HEK293 (cell line): ENCODE data around the gene IL1RAPL1.

Source experiments
- CTCF ChIA-PET: fragments of 350-600 bp; formaldehyde crosslinking; extraction: SDS; loops from one replicate; lab custom pipeline; 2021; ENCODE audit warnings: antibody characterized with exemption; lab: Yijun Ruan, JAX
- POLR2A ChIA-PET: fragments of 300-600 bp; formaldehyde crosslinking; extraction: SDS; loops from one replicate; lab custom pipeline; 2020; ENCODE audit warnings: antibody characterized with exemption, inconsistent platforms; lab: Yijun Ruan, JAX
- H3K27ac ChIP-seq: fragments of 200-500 bp; sonication (Bioruptor generic); 2 replicates; pipeline ENCODE4 v1.5.1; 2014; ENCODE audit warnings: low read depth, low read length, control low read depth, inconsistent platforms; ENCODE audit errors: extremely low read depth
- H3K36me3 ChIP-seq, 2 experiments: fragments of 200-500 bp in 1 of 2; sonication (Bioruptor generic) in 1 of 2; 1 replicate in 1 of 2; 2 replicates in 1 of 2; pipeline ENCODE4 v1.5.1; 2014 to 2017; ENCODE audit warnings: inconsistent platforms in 2 of 2, low read length in 2 of 2; ENCODE audit not compliant: control insufficient read depth in 2 of 2, insufficient read depth in 1 of 2
- H3K4me1 ChIP-seq: fragments of 200-500 bp; sonication (Bioruptor generic); 2 replicates; pipeline ENCODE4 v1.5.1; 2014; ENCODE audit warnings: mild to moderate bottlenecking, low read length, inconsistent platforms; ENCODE audit not compliant: control insufficient read depth, insufficient read depth
- H3K4me3 ChIP-seq: 2 replicates; pipeline ENCODE4 v1.5.1; 2011; ENCODE audit warnings: low read depth, mild to moderate bottlenecking, control low read depth, low read length, moderate library complexity
- H3K9me3 ChIP-seq: fragments of 200-500 bp; sonication (Bioruptor generic); 2 replicates; pipeline ENCODE4 v1.5.1; 2014; ENCODE audit warnings: low read depth, low read length, inconsistent platforms; ENCODE audit not compliant: control insufficient read depth, insufficient read depth
- BCL11B ChIP-seq: fragments of 450-650 bp; formaldehyde crosslinking; IDR thresholded peaks from 2 replicates; pipeline ENCODE4 v1.5.1; 2016; ENCODE audit warnings: low read depth, missing biosample characterization, missing genetic modification characterization
- GLI4 ChIP-seq: fragments of 450-650 bp; formaldehyde crosslinking; IDR thresholded peaks from 2 replicates; pipeline ENCODE4 v1.5.1; 2016; ENCODE audit warnings: missing biosample characterization, missing genetic modification characterization
- KLF8 ChIP-seq: fragments of 450-650 bp; formaldehyde crosslinking; IDR thresholded peaks from 2 replicates; pipeline ENCODE4 v1.5.1; 2016; ENCODE audit warnings: missing biosample characterization, missing genetic modification characterization
- KLF9 ChIP-seq: fragments of 450-650 bp; formaldehyde crosslinking; IDR thresholded peaks from 2 replicates; pipeline ENCODE4 v1.5.1; 2016; ENCODE audit warnings: missing biosample characterization, missing genetic modification characterization, low read depth
- OSR2 ChIP-seq: fragments of 450-650 bp; formaldehyde crosslinking; IDR thresholded peaks from 2 replicates; pipeline ENCODE4 v1.5.1; 2016; ENCODE audit warnings: missing biosample characterization, missing genetic modification characterization
- REPIN1 ChIP-seq: fragments of 450-650 bp; formaldehyde crosslinking; IDR thresholded peaks from 2 replicates; pipeline ENCODE4 v1.5.1; 2017; ENCODE audit warnings: missing biosample characterization, missing genetic modification characterization, low read depth
- ZFHX2 ChIP-seq: fragments of 450-650 bp; formaldehyde crosslinking; conservative IDR thresholded peaks from 2 replicates; pipeline ENCODE4 v1.5.1; 2016; ENCODE audit warnings: missing biosample characterization, missing genetic modification characterization
- ZNF146 ChIP-seq: fragments of 450-650 bp; formaldehyde crosslinking; IDR thresholded peaks from 2 replicates; pipeline ENCODE4 v1.5.1; 2016; ENCODE audit warnings: missing biosample characterization, missing genetic modification characterization
- ZNF155 ChIP-seq: fragments of 450-650 bp; formaldehyde crosslinking; IDR thresholded peaks from 2 replicates; pipeline ENCODE4 v1.5.1; 2016; ENCODE audit warnings: missing biosample characterization, missing genetic modification characterization
- ZNF169 ChIP-seq: fragments of 450-650 bp; formaldehyde crosslinking; IDR thresholded peaks from 2 replicates; pipeline ENCODE4 v1.5.1; 2016; ENCODE audit warnings: missing biosample characterization, missing genetic modification characterization
- ZNF2 ChIP-seq: fragments of 450-650 bp; formaldehyde crosslinking; IDR thresholded peaks from 2 replicates; pipeline ENCODE4 v1.5.1; 2016; ENCODE audit warnings: missing biosample characterization, missing genetic modification characterization
- ZNF214 ChIP-seq: fragments of 450-650 bp; formaldehyde crosslinking; IDR thresholded peaks from 2 replicates; pipeline ENCODE4 v1.5.1; 2017; ENCODE audit warnings: missing biosample characterization, mild to moderate bottlenecking, missing genetic modification characterization, borderline replicate concordance
- ZNF433 ChIP-seq: fragments of 450-650 bp; formaldehyde crosslinking; IDR thresholded peaks from 2 replicates; pipeline ENCODE4 v1.5.1; 2016; ENCODE audit warnings: missing biosample characterization, missing genetic modification characterization, low read depth
- ZNF501 ChIP-seq: fragments of 450-650 bp; formaldehyde crosslinking; IDR thresholded peaks from 2 replicates; pipeline ENCODE4 v1.5.1; 2016; ENCODE audit warnings: missing biosample characterization, missing genetic modification characterization
- ZNF521 ChIP-seq: fragments of 450-650 bp; formaldehyde crosslinking; IDR thresholded peaks from 2 replicates; pipeline ENCODE4 v1.5.1; 2017; ENCODE audit warnings: missing biosample characterization, mild to moderate bottlenecking, missing genetic modification characterization
- ZNF561 ChIP-seq: fragments of 450-650 bp; IDR thresholded peaks from 2 replicates; pipeline ENCODE4 v1.5.1; 2018; ENCODE audit warnings: missing biosample characterization, missing genetic modification characterization, borderline replicate concordance
- ZNF585B ChIP-seq: fragments of 450-650 bp; formaldehyde crosslinking; IDR thresholded peaks from 2 replicates; pipeline ENCODE4 v1.5.1; 2016; ENCODE audit warnings: missing biosample characterization, missing genetic modification characterization
- ZNF623 ChIP-seq: fragments of 450-650 bp; formaldehyde crosslinking; IDR thresholded peaks from 2 replicates; pipeline ENCODE4 v1.5.1; 2016; ENCODE audit warnings: missing biosample characterization, missing genetic modification characterization
- ZNF660 ChIP-seq: fragments of 450-650 bp; IDR thresholded peaks from 2 replicates; pipeline ENCODE4 v1.5.1; 2018; ENCODE audit warnings: missing biosample characterization, mild to moderate bottlenecking, missing genetic modification characterization
- ZNF664 ChIP-seq: fragments of 450-650 bp; formaldehyde crosslinking; IDR thresholded peaks from 2 replicates; pipeline ENCODE4 v1.5.1; 2016; ENCODE audit warnings: missing biosample characterization, missing genetic modification characterization
- ZNF677 ChIP-seq: fragments of 450-650 bp; IDR thresholded peaks from 2 replicates; pipeline ENCODE4 v1.5.0; 2018; ENCODE audit warnings: missing biosample characterization, mild to moderate bottlenecking, missing genetic modification characterization, moderate library complexity
- ZNF707 ChIP-seq: fragments of 450-650 bp; formaldehyde crosslinking; IDR thresholded peaks from 2 replicates; pipeline ENCODE4 v1.5.1; 2016; ENCODE audit warnings: missing biosample characterization, missing genetic modification characterization
- ZNF777 ChIP-seq: fragments of 450-650 bp; formaldehyde crosslinking; IDR thresholded peaks from 2 replicates; pipeline ENCODE4 v1.5.1; 2017; ENCODE audit warnings: missing biosample characterization, missing genetic modification characterization, borderline replicate concordance
- ZNF785 ChIP-seq: fragments of 450-650 bp; formaldehyde crosslinking; IDR thresholded peaks from 2 replicates; pipeline ENCODE4 v1.5.1; 2016; ENCODE audit warnings: missing biosample characterization, missing genetic modification characterization
- ZNF843 ChIP-seq: fragments of 450-650 bp; formaldehyde crosslinking; IDR thresholded peaks from 2 replicates; pipeline ENCODE4 v1.5.1; 2016; ENCODE audit warnings: missing biosample characterization, missing genetic modification characterization
- TF ChIP-seq, protein P1 (sequence below): fragments of 450-650 bp; formaldehyde crosslinking; IDR thresholded peaks from 2 replicates; pipeline ENCODE4 v1.5.1; 2016; ENCODE audit warnings: missing biosample characterization, missing genetic modification characterization, borderline replicate concordance
- TF ChIP-seq, protein P2 (sequence below): fragments of 450-650 bp; formaldehyde crosslinking; IDR thresholded peaks from 2 replicates; pipeline ENCODE4 v1.5.1; 2016; ENCODE audit warnings: missing biosample characterization, missing genetic modification characterization

The IL1RAPL1 gene

DNA sequence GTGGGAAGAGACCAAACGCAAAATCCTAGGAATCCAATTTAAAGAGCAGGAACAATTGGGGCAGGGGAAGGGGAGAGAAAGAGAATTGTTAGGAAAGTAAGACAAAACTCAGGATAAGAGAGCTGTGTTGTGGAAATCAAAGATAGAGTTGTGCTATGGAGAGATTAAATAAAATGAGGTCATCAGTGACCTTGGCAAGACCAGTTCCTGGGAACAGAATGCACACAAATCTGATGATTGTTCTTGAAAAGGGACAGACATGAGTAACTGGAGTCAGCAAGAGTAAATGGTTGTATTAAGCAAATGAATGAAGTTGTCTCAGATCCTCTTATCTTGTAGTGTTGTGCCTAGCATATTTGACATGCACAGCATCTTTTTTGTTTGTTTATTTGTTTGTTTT lies 267.4 kb downstream of the IL1RAPL1 start (continued):
- TF ChIP-seq ZNF214 (tag by site-specific recombination) = no peak
- TF ChIP-seq, protein P1, sequence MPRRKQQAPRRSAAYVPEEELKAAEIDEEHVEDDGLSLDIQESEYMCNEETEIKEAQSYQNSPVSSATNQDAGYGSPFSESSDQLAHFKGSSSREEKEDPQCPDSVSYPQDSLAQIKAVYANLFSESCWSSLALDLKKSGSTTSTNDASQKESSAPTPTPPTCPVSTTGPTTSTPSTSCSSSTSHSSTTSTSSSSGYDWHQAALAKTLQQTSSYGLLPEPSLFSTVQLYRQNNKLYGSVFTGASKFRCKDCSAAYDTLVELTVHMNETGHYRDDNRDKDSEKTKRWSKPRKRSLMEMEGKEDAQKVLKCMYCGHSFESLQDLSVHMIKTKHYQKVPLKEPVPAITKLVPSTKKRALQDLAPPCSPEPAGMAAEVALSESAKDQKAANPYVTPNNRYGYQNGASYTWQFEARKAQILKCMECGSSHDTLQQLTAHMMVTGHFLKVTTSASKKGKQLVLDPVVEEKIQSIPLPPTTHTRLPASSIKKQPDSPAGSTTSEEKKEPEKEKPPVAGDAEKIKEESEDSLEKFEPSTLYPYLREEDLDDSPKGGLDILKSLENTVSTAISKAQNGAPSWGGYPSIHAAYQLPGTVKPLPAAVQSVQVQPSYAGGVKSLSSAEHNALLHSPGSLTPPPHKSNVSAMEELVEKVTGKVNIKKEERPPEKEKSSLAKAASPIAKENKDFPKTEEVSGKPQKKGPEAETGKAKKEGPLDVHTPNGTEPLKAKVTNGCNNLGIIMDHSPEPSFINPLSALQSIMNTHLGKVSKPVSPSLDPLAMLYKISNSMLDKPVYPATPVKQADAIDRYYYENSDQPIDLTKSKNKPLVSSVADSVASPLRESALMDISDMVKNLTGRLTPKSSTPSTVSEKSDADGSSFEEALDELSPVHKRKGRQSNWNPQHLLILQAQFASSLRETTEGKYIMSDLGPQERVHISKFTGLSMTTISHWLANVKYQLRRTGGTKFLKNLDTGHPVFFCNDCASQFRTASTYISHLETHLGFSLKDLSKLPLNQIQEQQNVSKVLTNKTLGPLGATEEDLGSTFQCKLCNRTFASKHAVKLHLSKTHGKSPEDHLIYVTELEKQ = no peak

DNA sequence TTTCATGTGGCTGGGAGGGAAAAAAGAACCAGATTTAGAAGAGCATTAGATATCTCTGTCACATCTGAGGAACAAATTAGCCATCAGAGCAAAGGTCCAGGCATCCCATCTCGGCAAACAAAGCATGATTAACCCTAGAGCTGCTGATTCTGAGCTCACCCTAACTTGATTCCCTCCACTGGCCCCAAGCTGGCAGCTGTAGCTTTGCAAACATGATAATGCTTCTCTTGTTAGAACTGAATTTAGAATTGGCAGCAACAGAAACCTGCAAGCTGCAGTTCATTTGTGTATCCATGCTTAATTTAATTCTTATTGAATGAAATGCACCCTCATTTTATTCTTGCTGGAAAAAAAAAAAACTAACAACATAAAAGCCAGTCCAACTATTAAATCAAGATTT lies 289.2 kb downstream of the IL1RAPL1 start:
- Histone ChIP-seq H3K9me3 (no peaks in the 10 kb centered on the region), H3K4me3 (no peak overlapping the region), H3K4me1 (no peaks in the 10 kb centered on the region), H3K27ac (no peak overlapping the region), H3K36me3 (no peaks in the 10 kb centered on the region)
- CTCF ChIA-PET = no interaction called here
- POLR2A ChIA-PET = no interaction called here
- TF ChIP-seq ZNF501 = no peak
- no peak for TF ChIP-seq ZNF214 (tag by site-specific recombination)
- no peak for TF ChIP-seq ZNF521 (tag by site-specific recombination)
- no peak for TF ChIP-seq ZNF843 (tag by site-specific recombination)
- TF ChIP-seq ZNF623 (tag by site-specific recombination) = no peak
- no peak for TF ChIP-seq REPIN1
- TF ChIP-seq GLI4 (tag by site-specific recombination) = no peak
- no peak for TF ChIP-seq ZNF169 (tag by site-specific recombination)

DNA sequence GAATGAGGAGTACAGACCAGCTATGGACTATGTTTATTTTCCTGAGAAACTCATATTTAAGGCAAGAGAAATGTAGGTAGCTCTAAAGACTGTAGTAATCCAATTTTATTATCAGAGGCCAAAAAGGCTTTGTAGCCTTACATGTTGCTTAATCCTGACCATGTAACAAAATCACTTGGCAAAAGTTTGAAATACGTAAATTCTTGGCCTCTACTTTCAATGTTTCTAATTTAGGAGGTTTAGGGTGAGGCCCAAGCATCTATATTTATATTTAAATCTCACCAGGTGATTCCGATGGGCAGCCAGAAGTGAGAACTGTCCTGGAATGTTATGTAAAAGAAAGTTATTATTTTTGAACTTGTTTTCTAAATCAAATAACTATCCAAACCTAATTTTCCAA lies 289.7 kb downstream of the IL1RAPL1 start:
- H3K4me3 ChIP-seq = no peak overlapping the region
- TF ChIP-seq ZNF561 (tag by site-specific recombination) (no peak), ZNF155 (tag by site-specific recombination) (no peak), OSR2 (no peak), ZNF677 (no peak), ZNF785 (no peak), ZNF777 (tag by site-specific recombination) (no peak), ZNF707 (tag by site-specific recombination) (no peak), ZNF664 (tag by site-specific recombination) (no peak), ZNF214 (tag by site-specific recombination) (no peak), KLF8 (tag by site-specific recombination) (no peak), ZNF585B (tag by site-specific recombination) (no peak), ZNF2 (tag by site-specific recombination) (no peak), KLF9 (no peak), ZNF146 (tag by site-specific recombination) (no peak), BCL11B (tag by site-specific recombination) (no peak), ZFHX2 (tag by site-specific recombination) (no peak), ZNF660 (tag by site-specific recombination) (no peak), ZNF433 (tag by site-specific recombination) (no peak)
- TF ChIP-seq, protein P2, sequence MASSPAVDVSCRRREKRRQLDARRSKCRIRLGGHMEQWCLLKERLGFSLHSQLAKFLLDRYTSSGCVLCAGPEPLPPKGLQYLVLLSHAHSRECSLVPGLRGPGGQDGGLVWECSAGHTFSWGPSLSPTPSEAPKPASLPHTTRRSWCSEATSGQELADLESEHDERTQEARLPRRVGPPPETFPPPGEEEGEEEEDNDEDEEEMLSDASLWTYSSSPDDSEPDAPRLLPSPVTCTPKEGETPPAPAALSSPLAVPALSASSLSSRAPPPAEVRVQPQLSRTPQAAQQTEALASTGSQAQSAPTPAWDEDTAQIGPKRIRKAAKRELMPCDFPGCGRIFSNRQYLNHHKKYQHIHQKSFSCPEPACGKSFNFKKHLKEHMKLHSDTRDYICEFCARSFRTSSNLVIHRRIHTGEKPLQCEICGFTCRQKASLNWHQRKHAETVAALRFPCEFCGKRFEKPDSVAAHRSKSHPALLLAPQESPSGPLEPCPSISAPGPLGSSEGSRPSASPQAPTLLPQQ (tag by site-specific recombination) = no peak
- TF ChIP-seq, all 188 proteins: peak for 0
- no peaks in the 10 kb centered on the region for H3K36me3 ChIP-seq
- H3K9me3 ChIP-seq = no peaks in the 10 kb centered on the region
- H3K4me1 ChIP-seq = no peaks in the 10 kb centered on the region
- ChIA-PET CTCF (no interaction called here), POLR2A (no interaction called here)
- no peak overlapping the region for H3K27ac ChIP-seq
